GM19438 (cell line): ENCODE results near the gene CALHM5.
"Not testable (repeated sequence)": the region's sequence is repeated elsewhere in the genome, so short reads cannot be mapped to it uniquely, and the experiment has no call there.

Experiments used
- ATAC-seq: cut with Tn5 transposase; IDR thresholded peaks from one replicate; pipeline ENCODE4 v1.9.1; 2021; ENCODE audit warnings: low read depth; ENCODE audit not compliant: unreplicated experiment

Gene CALHM5

DNA sequence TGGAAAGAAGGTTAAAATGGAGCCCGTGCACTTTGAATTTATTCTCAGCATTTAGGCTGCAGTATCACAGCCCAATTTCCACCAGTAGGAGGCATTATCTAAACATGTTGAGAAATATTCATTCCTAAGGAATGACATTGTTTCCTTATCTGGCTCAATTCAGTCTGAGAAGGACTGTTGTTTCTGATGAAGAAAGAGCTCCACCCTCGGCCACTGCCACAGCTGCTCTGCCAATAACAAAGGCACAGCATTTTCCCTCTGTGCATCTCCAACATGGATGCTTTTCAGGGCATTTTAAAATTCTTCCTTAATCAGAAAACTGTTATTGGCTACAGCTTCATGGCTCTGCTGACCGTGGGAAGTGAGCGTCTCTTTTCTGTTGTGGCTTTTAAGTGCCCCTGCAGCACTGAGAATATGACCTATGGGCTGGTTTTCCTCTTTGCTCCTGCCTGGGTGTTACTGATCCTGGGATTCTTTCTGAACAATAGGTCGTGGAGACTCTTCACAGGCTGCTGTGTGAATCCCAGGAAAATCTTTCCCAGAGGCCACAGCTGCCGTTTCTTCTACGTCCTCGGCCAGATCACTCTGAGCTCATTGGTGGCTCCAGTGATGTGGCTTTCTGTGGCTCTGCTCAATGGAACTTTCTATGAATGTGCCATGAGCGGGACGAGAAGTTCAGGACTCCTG, at the start of gene CALHM5:
CALHM5 (plus strand) TSS at position 216 of the 687 bp plus-strand sequence; CDS start at position 274, 58 bp downstream.
- ATAC-seq, result no peak

- peak; percentile 80 for ATAC-seq
These were observed 49.2 kb upstream of the CALHM5 start for GRCh38 chr6:116461932-116462885.

- no peak for ATAC-seq
These were observed 48.1 kb upstream of the CALHM5 start for GRCh38 chr6:116463301-116463700.

- no peak for ATAC-seq
These were observed 46.2 kb upstream of the CALHM5 start for GRCh38 chr6:116465246-116465645.

- no peak for ATAC-seq
These were observed 44.3 kb upstream of the CALHM5 start for GRCh38 chr6:116467096-116467495.

DNA sequence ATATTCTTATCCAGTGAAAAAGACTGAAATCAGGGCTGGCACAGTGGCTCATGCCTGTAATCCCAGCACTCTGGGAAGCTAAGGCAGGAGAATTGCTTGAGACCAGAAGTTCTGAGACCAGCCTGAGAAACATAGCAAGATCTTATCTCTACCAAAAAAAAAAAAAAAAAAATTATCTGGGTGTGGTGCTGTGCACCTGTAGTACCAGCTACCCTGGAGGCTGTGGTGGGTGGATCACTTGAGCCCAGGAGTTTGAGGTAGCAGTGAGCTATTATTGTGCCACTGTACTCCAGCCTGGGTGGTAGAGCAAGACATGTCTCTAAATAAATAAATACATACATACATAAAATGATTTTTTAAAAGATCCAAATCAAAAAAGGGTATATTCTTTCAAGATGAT, 43.9 kb upstream of the CALHM5 start:
- ATAC-seq, result no peak

DNA sequence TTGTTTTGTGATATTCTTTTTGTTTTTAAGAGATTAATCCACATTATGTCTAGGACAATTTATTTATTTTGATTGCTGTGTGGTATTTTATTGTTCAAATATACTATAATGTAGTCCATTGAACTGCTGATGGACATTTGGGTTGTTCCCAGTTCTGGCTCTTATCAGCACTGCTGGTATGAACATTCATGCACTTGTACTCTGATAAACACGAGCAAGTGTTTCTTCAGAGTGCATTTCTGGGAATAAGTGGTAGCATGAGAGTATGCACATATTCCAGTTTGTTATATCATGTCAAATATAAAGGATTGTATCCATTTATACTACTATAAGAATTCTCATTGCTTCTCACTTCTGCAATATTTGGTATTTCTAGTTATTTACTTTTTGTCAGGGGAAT, 43.1 kb upstream of the CALHM5 start:
- ATAC-seq, result no peak

DNA sequence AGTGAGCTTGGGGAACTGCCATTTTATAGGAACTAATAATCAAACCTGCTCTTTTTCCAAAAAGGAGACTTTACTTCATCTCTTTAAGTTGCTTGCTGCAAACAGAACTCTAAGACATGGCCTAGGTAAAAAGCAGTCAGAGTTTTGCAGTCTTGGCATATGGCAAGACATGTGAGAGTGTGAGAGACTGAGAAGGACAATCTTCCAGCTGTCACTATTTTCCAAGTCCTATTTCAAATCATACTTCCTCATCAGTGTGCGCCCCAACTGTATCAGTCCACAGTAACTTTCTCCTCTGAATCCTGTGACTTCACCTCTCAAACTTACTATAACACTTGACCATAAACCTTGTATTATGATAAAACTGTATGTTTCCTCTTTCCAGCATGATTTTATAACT, 39.9 kb upstream of the CALHM5 start:
- ATAC-seq, result no peak

DNA sequence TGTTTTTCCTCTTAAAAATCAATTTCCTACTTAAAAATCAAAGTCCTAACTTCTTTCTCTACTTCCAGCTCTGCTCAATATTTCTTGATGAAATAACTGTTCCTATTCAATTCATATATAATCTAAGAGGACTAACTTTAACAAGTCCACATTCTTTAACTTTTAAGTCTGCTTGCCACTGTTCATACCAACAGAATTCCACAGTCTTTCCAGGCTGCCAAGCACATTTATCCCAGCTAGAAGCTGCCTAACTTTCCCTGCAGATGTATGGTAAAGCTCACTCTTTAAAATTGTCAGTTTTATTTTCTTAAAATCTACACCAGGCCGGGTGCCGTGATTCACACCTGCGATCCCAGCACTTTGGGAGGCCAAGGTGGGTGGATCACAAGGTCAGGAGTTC, 38.7 kb upstream of the CALHM5 start:
- ATAC-seq, result no peak

GRCh38 chr6:116475141-116475540, 36.3 kb upstream of the CALHM5 start:
- ATAC-seq, result no peak

GRCh38 chr6:116476002-116476678, 35.3 kb upstream of the CALHM5 start:
- ATAC-seq, result peak; percentile 100

- ATAC-seq, result no peak
These were observed 28.7 kb upstream of the CALHM5 start for GRCh38 chr6:116482780-116483179.

GRCh38 chr6:116483616-116484015, 27.8 kb upstream of the CALHM5 start:
- no peak for ATAC-seq

DNA sequence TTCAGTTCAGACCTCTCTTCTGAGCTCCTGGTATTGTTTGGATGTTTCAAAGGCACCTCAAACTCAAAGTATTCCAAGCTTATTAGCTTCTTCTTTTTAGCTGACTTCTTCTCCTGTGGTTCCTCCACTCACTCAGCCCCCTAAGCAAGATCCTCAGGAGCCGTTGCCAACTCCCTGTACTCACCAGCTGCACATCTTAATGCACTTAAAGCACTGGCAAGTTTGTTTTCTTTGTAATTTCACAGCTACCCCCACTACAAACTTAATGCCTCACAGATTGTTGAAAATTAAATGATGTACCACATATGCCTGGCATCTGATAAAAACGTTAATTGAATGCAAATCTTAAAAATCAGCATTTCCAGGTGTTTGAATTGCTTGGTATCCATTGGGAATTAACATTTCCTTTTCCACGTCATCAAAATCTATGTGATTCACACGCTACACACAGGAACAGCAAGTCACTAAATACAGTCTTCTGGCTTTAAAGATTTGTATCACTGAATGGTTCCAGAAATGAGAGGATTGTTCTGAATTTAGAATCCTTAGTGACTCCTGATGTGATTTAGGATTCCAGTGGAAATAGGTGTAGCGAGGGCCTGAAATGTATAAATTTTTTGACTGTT, 25.8 kb upstream of the CALHM5 start:
- ATAC-seq, result no peak

DNA sequence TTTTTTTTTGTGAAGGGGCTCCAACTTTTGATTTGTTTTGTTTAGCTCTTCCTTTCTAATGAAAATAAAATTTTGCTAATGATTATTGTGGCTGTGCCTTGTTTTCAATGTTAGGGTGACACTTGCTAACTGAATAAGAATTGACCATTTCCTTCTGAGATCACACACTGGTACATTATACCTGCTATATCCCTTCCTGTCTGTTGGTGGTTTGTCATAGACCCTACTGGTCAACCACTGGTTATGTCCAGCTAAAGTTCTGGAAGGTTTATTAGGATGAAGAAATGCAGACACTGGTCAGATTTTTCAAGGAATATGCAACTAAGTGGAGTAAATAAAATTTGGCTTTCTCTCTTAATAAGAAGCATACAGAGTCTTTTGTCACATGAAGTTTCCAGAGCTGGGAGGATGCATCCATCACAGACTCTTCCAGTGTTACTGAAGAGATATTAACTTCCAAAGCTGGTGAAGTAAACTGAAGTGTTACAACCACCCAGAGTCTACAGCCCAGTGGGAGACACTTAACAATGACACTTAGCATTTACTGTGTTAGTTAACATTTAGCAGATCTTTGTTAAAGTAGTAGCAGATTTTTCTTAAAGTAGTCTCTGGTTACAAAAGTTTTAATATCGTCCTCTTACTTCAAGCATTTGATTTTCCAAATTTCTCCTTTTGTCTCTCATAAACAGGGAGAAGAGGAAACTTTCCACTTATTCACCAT, 19.7 kb upstream of the CALHM5 start:
- no peak for ATAC-seq

DNA sequence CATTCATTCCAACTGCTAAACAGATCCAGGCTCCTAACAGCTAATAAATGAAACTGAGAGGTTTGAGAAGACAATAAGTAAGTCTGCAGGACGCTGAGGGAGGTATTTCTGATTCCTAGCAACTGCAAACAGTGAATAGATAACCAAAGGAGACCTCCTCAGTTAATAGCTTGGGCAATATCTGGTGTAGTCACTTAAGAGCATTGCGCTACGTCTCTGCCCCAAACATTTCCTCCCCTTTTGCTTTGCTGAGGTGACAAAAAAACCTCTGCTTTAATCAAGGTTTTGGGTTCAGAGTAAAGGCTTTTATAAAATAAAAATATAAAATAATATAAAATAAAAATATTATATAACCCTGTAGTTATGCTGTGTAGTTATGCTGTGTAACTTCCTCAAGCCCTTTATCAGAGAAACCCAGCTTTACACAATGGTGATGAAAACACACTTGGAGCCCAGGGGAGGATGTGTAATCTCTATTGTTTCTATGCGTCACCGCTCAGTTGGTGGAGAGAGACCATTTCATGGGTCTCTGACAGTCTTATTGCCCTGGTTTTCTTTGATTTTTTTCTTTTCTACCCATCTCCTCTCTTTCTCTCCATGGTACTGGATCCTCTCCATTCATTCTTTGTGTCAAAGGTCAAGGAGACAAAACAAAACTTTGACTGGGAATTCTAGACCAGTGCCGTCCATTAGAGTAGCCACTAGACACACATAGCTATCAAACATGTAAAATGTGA, 18.9 kb upstream of the CALHM5 start:
- ATAC-seq, result no peak

GRCh38 chr6:116495161-116495560, 16.3 kb upstream of the CALHM5 start:
- not testable (repeated sequence) for ATAC-seq

DNA sequence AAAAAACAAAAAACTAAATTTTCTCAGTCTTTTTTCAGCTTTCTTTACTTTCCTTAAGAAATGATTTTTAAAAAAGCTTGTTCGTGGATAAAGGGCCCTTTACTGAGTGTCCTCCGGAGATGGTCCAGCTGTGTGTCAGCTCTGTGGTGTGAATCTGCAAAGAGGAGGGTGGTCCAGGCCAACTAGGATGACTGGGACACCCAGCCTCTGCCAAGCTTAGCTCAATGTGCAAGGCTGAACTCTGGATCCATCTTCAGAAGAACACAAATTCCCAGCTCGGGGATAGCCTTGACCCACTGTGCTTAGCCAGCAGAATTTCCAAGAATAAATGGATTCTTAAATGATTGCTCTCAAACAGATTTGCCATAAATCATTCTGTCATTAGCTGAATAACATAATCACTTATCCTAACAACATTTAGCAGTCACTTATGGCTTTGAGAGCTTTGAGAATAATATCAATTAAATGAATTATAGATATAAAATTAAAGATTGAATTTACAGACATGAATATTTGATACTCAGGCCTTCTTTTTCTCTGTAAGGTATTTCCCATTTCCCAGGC, 14.2 kb upstream of the CALHM5 start:
- ATAC-seq, result no peak

DNA sequence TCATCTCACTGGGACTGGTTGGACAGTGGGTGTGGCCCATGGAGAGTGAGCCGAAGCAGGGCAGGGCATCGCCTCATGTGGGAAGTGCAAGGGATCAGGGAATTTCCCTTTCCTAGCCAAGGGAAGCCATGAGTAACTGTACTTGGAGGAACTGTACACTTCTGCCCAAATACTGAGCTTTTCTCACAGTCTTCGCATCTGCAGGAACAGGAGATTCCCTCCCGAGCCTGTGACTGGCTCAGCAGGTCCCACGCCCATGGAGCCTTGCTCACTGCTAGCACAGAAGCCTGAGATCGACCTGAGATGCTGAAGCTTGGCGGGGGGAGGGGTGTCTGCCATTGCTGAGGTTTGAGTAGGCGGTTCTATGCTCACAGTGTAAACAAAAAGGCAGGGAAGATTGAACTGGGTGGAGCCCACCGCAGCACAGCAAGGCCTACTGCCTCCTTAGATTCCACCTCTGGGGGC, 10.4 kb upstream of the CALHM5 start:
- no peak for ATAC-seq
